Fibroblast of gingiva (primary cell): Measurements from ENCODE around the gene EHBP1.

Experiments used
- DNase-seq: peaks from one replicate; pipeline ENCODE4 v3.0.0-alpha.2; 2011; ENCODE audit warnings: low read depth

The EHBP1 gene

DNA sequence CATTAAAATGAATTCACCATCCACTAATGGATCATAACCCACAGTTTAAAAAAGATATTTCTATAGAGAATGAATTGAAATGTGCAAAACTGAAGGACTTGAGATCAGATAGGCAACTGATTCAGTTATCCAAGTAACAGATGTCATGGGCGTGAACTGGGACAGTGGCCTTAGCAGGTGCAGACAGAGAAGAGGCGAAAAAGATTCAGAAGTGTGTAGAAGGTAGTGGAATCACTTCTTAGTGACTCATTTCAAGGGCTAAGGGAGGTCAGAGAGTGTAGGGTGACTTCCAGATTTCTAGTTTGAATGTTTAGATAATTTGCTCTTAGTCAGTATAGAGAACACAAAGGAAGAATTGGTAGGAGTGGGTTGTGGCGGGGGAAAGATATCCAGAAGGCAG lies 79.7 kb downstream of the EHBP1 start:
- DNase-seq = no peak

DNA sequence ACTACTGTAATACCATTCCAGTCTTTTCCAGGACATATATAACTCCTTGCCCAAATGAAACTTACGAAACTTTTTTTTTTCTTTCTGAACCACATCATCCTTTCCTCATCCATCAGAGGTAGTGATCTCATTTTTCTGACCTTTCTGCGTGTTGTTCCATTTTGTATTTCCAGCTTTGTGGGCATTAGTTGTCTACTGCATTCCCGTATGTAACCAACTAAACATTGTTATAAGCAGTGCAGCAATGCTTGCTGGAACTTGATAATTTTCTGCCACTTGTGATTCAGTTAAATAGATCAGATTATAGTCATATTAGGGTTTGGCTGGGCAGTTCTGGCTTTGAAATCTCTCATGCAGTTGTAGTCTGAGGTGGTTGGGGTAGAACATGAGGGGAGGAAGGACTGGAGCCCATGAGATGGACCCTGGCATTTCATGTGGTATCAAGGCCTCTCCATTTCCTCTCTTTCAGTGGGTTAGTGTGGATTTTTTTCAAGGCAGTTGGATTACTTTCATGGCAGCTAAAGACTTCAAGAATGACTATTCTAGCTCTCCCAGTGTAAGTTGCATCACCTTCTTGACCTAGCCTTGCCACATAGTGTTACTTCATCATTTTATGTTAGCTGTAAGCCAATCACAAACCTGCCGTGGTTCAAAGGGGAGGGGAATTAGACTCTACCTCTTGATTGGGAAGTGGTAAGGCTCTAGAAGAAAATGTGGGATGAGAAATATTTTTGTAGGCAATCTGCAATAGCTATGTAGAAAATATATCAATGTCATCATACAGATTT lies 80.5 kb downstream of the EHBP1 start:
- DNase-seq = peak; percentile 57

DNA sequence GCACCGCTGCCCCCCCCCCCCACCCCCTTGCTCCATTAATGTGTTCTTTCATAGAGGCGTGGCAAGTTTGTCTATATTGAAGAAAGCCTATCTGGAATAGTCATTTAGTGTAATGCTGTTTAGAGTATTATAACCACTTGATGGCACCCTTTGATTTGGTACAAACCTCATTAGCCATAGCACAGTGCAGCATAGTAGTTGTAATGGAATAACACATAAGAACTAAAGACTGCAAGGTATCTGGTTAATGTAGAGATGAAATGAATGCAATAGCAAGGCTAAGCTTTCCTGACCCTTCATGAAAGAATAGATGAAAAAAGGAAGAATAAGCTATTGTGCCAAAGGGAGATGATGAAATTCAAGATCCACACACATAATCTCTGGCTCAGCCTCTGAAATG lies 81.9 kb downstream of the EHBP1 start:
- peak; percentile 13 for DNase-seq

- DNase-seq = no peak
Observed at GRCh38 chr2:62789518-62789917, 84.0 kb downstream of the EHBP1 start.

DNA sequence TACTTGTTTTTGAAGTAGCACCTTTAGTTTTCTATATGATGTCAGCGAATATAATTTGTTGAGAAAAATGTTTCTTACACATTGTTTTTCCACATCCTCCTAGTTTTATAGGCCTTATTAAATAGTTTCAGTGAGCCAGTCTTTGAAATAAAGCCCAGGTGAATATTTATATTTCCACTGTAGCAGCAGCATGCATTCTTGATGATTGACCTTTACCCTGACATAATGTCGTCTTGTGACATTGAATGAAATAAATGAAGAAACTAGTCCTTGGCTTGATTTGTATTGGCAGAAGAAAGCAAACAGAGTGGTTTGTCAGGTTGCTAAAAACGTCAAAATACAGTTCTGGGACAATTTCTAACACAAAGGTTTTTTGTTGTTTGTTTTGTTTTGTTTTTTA lies 84.4 kb downstream of the EHBP1 start:
- DNase-seq = no peak

DNA sequence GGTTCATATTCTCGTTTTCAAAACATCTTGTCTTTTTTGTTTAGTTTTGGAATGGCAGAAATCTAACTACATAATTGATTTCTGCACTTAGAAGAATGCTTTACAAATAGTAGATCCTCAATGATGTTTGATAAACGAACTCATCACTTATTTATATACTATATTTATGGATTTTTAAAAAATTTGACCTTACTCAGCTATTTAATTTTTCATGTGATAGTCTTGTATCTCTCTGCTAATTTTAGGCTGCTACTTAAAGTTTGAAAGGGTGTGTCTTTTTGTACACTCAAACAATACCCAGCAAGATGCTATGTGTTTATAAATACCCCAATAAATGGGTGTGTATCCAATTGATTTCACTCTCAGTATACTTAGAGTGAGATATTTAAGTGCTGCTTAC lies 86.9 kb downstream of the EHBP1 start:
- DNase-seq = no peak

- no peak for DNase-seq
Observed at GRCh38 chr2:62793213-62793612, 87.7 kb downstream of the EHBP1 start.

GRCh38 chr2:62794791-62795190 lies 89.3 kb downstream of the EHBP1 start:
- DNase-seq = no peak

DNA sequence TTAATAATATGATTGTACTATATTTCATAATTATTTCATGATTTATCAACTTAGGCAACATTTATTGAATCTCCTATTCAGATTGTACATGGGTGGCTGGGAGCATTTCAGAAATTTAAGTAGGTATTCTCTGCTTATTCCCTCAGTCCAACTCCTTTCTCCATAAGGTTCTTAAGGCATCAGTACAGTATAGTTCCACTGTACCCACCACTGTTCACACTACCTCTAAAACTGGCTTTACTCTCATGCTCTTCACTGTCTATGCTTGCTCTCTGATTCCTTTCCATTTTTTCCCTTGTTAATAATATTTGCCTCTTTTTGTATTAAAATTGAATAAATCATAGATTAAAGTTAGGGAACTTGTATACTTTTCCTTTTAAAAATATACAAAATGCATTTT lies 89.8 kb downstream of the EHBP1 start:
- no peak for DNase-seq

DNA sequence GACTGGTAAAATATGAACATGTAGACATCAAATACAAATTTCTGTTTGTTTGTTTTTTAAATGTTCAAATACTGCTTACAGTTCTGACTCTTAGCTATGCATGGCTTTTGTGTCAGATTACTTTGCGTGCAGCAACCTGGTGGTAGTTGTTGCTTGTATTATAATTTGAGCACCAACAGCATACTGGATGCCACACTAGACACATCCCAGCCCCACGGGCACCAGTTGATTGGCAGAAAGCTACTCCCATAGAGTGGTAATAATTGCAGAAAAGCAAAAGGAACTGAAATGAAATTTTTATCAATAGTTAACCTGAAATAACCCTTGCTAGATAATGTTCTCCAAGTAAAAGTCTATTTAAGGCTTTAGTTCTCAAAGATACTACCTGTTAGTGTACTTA lies 91.6 kb downstream of the EHBP1 start:
- no peak for DNase-seq

- no peak for DNase-seq
Observed at GRCh38 chr2:62800618-62801017, 95.1 kb downstream of the EHBP1 start.

DNA sequence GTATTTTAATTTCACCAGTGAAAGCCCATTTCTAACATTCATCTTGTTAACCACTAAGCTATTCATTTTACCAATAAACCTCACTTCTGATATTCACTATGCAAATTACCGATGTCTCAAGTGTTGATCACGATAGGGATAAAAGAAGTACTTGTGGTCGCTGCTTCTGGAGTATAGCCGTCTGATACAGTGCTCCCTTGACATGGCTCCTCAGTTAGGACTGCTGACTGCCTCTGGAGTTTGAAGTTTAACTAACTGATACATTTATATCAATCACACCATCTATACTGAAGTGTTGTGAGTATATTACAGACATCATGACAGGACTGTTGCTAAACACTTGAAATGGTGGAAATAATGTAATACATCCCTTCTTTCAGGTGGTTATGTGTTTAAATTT lies 95.6 kb downstream of the EHBP1 start:
- no peak for DNase-seq

GRCh38 chr2:62801814-62802523 lies 96.5 kb downstream of the EHBP1 start:
- DNase-seq = peak; percentile 30

- DNase-seq = no peak
Observed at GRCh38 chr2:62803961-62804360, 98.4 kb downstream of the EHBP1 start.

DNA sequence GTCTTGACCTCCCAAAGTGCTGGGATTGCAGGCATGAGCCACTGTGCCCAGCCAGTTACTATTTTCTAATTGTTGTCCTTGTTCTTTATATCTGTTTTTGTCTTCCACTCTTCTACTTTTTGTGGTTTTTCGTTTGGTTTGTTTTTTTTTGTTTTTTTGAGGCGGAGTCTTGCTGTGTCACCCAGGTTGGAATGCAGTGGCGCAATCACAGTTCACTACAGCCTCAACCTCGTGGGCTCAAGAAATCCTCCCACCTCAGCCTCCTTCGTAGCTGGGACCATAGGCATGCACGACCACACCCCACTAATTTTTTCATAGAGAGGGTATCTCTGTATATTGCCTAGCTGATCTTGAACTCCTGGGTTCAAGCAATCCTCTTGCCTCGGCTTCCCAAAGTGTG lies 100.7 kb downstream of the EHBP1 start:
- no peak for DNase-seq

DNA sequence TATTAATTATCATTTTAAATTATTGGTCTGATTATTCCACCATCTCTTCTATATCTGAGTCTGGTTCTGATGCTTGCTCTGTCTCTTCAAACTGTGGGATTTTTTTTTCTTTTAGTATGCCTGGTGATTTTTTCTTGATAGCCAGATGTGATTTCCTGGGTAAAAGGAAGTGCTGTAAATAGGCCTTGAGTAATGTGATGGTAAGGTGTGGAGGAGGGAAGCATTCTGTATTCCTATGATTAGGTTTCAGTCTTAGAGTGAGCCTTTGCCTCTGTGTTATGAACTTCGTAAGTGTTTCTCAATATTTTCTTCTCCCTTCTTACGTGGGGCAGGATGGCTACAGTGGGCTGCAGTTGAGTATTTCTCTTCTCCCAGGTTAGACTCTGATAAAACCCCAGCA lies 103.0 kb downstream of the EHBP1 start:
- no peak for DNase-seq

DNA sequence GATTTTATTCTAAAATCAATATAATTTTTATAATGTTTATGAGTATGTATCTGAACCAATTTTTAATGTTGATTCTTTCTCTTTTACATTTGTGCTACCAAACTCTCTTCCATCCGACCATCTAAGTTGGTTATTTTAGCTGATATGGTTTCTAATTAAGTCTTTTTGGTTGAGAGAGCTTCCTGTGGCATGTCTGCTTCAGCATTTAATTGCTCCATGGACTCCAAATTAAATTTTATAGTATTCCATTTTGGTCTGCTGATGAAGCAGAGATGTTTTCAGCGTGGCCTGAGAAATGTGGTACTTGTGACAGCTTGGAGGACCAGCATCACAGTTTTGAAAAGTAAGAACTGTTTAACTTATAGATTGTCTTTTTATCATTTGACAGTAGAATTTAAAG lies 105.6 kb downstream of the EHBP1 start:
- no peak for DNase-seq

DNA sequence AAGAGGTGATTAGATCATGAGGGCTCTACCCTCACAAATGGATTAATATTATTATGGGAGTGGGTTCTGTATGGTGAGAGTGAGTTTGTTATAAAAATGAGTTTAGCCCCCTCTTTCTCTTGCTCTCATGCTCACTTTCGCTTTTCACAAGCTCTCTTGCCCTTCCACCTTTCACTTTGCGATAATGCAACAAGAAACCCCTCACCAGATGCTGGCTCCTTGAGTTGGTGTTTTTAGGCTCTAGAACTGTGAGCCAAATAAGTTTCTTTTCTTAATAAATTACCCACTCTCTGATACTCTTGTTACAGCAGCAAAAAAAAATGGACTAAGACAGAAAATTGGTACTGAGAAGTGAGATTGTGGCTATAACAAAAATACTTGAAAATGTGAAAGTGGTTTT lies 106.5 kb downstream of the EHBP1 start:
- DNase-seq = no peak

DNA sequence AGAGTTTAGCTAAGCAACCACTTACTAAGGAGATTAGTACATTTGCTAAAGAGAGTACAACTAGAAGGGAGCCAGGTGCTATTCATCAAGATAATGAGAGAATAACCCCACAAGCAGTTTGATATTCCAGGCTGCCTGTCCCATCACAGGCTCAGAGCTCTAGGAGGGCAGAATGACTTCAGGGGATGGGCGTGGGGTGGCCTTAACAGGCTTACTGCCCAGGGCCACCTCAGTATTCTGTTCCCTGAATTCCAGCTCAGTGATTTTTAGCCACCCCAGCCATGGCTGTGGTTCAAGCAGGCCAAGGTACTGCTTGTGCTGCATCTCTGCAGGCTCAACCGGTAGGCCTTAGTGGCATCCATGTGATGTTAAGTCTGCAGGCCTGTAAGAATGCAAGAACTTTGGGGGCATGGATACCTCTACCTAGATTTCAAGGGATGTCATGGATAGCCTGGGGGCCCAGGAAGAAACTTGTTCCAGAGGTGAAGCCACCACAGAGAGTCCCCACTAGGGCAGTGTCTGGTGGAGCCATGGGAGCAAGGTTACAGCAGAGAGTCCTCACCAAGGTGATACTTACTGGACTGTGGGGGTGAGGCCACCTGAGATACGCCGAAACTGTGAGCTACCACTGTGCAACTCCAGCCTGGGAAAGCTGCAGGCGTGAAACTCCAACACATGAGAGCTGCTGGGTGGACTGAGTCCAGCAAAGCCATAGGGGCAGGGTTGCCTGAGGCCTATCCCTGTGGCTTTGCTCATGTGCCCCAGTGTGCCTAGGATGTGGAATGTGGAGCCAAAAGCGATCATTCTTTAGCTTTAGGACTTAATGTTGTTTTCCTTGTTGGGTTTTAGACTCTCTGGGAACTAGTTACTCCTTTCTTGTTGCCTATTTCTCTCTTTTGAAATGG lies 107.7 kb downstream of the EHBP1 start:
- no peak for DNase-seq

DNA sequence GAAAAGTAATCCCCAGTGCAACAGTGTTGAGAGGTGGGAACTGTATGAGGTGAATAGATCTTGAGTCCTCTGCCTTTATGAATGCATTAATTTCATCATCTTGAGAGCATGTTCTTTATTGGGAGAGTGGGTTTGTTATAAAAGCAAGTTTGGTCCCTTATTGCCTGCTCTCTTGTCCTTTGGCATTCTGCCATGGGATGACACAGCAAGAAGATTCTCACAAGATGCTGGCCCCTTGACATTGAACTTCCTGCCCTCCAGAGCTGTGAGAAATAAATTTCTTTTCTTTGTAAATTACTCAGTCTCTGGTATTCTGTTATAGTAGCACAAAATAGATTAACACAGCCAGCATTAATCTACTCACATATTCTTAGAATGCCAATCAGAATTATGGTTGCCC lies 108.6 kb downstream of the EHBP1 start:
- peak; percentile 64 for DNase-seq

- DNase-seq = no peak
Observed at GRCh38 chr2:62817348-62817747, 111.8 kb downstream of the EHBP1 start.

- DNase-seq = no peak
Observed at GRCh38 chr2:62817995-62818713, 112.6 kb downstream of the EHBP1 start.
